DOHH2 (cell line): Measurements from ENCODE around the gene LRRTM4.

Source experiments
- H3F3A ChIP-seq: fragments of 200-600 bp; sonication (generic), shearing (Covaris generic); 2 replicates; pipeline ENCODE4 v1.6.0; 2016; ENCODE audit warnings: antibody characterized with exemption, mild to moderate bottlenecking; ENCODE audit not compliant: control insufficient read depth, insufficient read depth
- H3K27ac ChIP-seq: fragments of 200-600 bp; sonication (generic); 2 replicates; pipeline ENCODE4 v1.5.1; 2014; ENCODE audit warnings: low read depth, mild to moderate bottlenecking, low read length, moderate library complexity
- H3K27me3 ChIP-seq: fragments of 200-600 bp; sonication (generic); 2 replicates; pipeline ENCODE4 v1.6.1; 2014; ENCODE audit warnings: mild to moderate bottlenecking, low read length, mixed read lengths; ENCODE audit not compliant: control insufficient read depth
- H3K36me3 ChIP-seq: fragments of 200-600 bp; sonication (generic); 2 replicates; pipeline ENCODE4 v1.6.1; 2014; ENCODE audit warnings: mild to moderate bottlenecking, low read length, moderate library complexity, mixed read lengths; ENCODE audit not compliant: control insufficient read depth
- H3K4me1 ChIP-seq: fragments of 200-600 bp; sonication (generic); 2 replicates; pipeline ENCODE4 v1.6.1; 2014; ENCODE audit warnings: mild to moderate bottlenecking, low read length, mixed read lengths; ENCODE audit not compliant: control insufficient read depth
- H3K4me2 ChIP-seq: fragments of 200-600 bp; sonication (generic); 2 replicates; pipeline ENCODE4 v1.6.0; 2014; ENCODE audit warnings: mild to moderate bottlenecking, low read length, moderate library complexity
- H3K4me3 ChIP-seq: fragments of 200-600 bp; sonication (generic); 2 replicates; pipeline ENCODE4 v1.5.1; 2014; ENCODE audit warnings: mild to moderate bottlenecking, low read length, mixed read lengths
- H3K79me2 ChIP-seq: fragments of 200-600 bp; sonication (generic); 2 replicates; pipeline ENCODE4 v1.6.1; 2014; ENCODE audit warnings: mild to moderate bottlenecking, low read length, mixed read lengths; ENCODE audit not compliant: control insufficient read depth
- H3K9me2 ChIP-seq: fragments of 200-600 bp; sonication (generic); replicated peaks from 2 replicates; pipeline ENCODE4 v1.6.1; 2014; ENCODE audit warnings: mild to moderate bottlenecking, low read length, mixed read lengths; ENCODE audit not compliant: control insufficient read depth
- H3K9me3 ChIP-seq: fragments of 200-600 bp; sonication (generic); 2 replicates; pipeline ENCODE4 v1.6.1; 2014; ENCODE audit warnings: antibody characterized with exemption, low read length, mixed read lengths; ENCODE audit not compliant: control insufficient read depth, insufficient read depth
- H4K20me1 ChIP-seq: fragments of 200-600 bp; sonication (generic); 2 replicates; pipeline ENCODE4 v1.6.0; 2014; ENCODE audit warnings: low read depth, mild to moderate bottlenecking, antibody characterized with exemption, low read length, moderate library complexity; ENCODE audit not compliant: control insufficient read depth, insufficient read depth
- CTCF ChIP-seq: fragments of 200-600 bp; sonication (generic); IDR thresholded peaks from one replicate; pipeline ENCODE4 v1.5.1; 2014; ENCODE audit warnings: antibody characterized with exemption, mild to moderate bottlenecking, low read depth, low read length; ENCODE audit not compliant: poor library complexity, severe bottlenecking
- EZH2phosphoT487 ChIP-seq: fragments of 200-600 bp; sonication (generic); IDR thresholded peaks from 2 replicates; pipeline ENCODE4 v1.6.1; 2017; ENCODE audit warnings: borderline replicate concordance, mild to moderate bottlenecking, antibody characterized with exemption, low read length, moderate library complexity, mixed read lengths

The LRRTM4 gene

GRCh38 chr2:77005522-77005921 is 516.7 kb downstream of the LRRTM4 start:
- Histone ChIP-seq H3K79me2 (no peaks in the 10 kb centered on the region), H3K36me3 (no peaks in the 10 kb centered on the region), H3K9me3 (peaks cover 14% of the 10 kb centered on the region; the same call in 1 of the 2 replicates), H4K20me1 (no peaks in the 10 kb centered on the region), H3K27me3 (no peaks in the 10 kb centered on the region), H3K4me3 (no peak overlapping the region), H3K4me2 (no peak overlapping the region), H3K27ac (no peak overlapping the region), H3K9me2 (no peaks in the 10 kb centered on the region), H3F3A (no peaks in the 10 kb centered on the region), H3K4me1 (peaks cover 12% of the 10 kb centered on the region)
- TF ChIP-seq EZH2phosphoT487 (no peak), CTCF (no peak)

GRCh38 chr2:77001895-77002294 is 520.3 kb downstream of the LRRTM4 start:
- H3K4me1 ChIP-seq: peaks cover 6% of the 10 kb centered on the region
- no peak overlapping the region for H3K27ac ChIP-seq
- H3K79me2 ChIP-seq: no peaks in the 10 kb centered on the region
- H3K36me3 ChIP-seq: no peaks in the 10 kb centered on the region
- TF ChIP-seq EZH2phosphoT487: no peak
- no peak for TF ChIP-seq CTCF
- no peaks in the 10 kb centered on the region for H3K9me2 ChIP-seq
- H4K20me1 ChIP-seq: no peaks in the 10 kb centered on the region
- no peaks in the 10 kb centered on the region for H3K27me3 ChIP-seq
- H3K4me3 ChIP-seq: no peak overlapping the region
- H3K9me3 ChIP-seq: peaks cover 14% of the 10 kb centered on the region; the same call in 1 of the 2 replicates
- H3K4me2 ChIP-seq: no peak overlapping the region
- H3F3A ChIP-seq: no peaks in the 10 kb centered on the region

GRCh38 chr2:76998704-76999103 is 523.5 kb downstream of the LRRTM4 start:
- TF ChIP-seq EZH2phosphoT487: no peak
- TF ChIP-seq CTCF: no peak
- Histone ChIP-seq H3K4me2 (no peak overlapping the region), H3K9me2 (no peaks in the 10 kb centered on the region), H3K9me3 (no peaks in the 10 kb centered on the region), H3K36me3 (no peaks in the 10 kb centered on the region), H3K4me1 (no peaks in the 10 kb centered on the region), H3K79me2 (no peaks in the 10 kb centered on the region), H3F3A (no peaks in the 10 kb centered on the region), H3K27me3 (no peaks in the 10 kb centered on the region), H4K20me1 (no peaks in the 10 kb centered on the region), H3K4me3 (no peak overlapping the region), H3K27ac (no peak overlapping the region)

- H3K4me3 ChIP-seq: no peak overlapping the region
- H3K9me3 ChIP-seq: no peaks in the 10 kb centered on the region
- no peaks in the 10 kb centered on the region for H3F3A ChIP-seq
- no peaks in the 10 kb centered on the region for H3K27me3 ChIP-seq
- H3K4me2 ChIP-seq: no peak overlapping the region
- H3K4me1 ChIP-seq: no peaks in the 10 kb centered on the region
- no peaks in the 10 kb centered on the region for H3K79me2 ChIP-seq
- no peaks in the 10 kb centered on the region for H3K9me2 ChIP-seq
- H4K20me1 ChIP-seq: no peaks in the 10 kb centered on the region
- H3K27ac ChIP-seq: no peak overlapping the region
- TF ChIP-seq EZH2phosphoT487 (no peak), CTCF (no peak)
- H3K36me3 ChIP-seq: no peaks in the 10 kb centered on the region
These were observed 524.0 kb downstream of the LRRTM4 start for GRCh38 chr2:76998152-76998551.
